NT2/D1 (cell line): ENCODE results near the gene ADAM23.

ENCODE experiments used
- DNase-seq: peaks from one replicate; pipeline ENCODE4 v3.0.0-alpha.2; 2011; ENCODE audit warnings: low read depth, low spot score
- H3K27me3 ChIP-seq: 2 replicates; pipeline ENCODE4 v1.6.0; 2011; ENCODE audit warnings: mild to moderate bottlenecking; ENCODE audit not compliant: insufficient read length, insufficient read depth
- H3K36me3 ChIP-seq: 2 replicates; pipeline ENCODE4 v1.6.1; 2011; ENCODE audit warnings: mild to moderate bottlenecking, low read length, mixed read lengths; ENCODE audit not compliant: insufficient read depth, insufficient read length
- H3K4me1 ChIP-seq: 2 replicates; pipeline ENCODE4 v1.5.1; 2011; ENCODE audit not compliant: insufficient read depth, insufficient read length
- H3K4me3 ChIP-seq: 2 replicates; pipeline ENCODE4 v1.5.1; 2011; ENCODE audit warnings: low read depth; ENCODE audit not compliant: insufficient read length
- H3K9ac ChIP-seq: 2 replicates; pipeline ENCODE4 v1.6.0; 2011; ENCODE audit warnings: low read depth; ENCODE audit not compliant: insufficient read length
- H3K9me3 ChIP-seq: 2 replicates; pipeline ENCODE4 v1.5.1; 2011; ENCODE audit warnings: mild to moderate bottlenecking, low read length; ENCODE audit not compliant: insufficient read depth
- SUZ12 ChIP-seq: IDR thresholded peaks from 2 replicates; pipeline ENCODE4 v1.6.1; 2011; ENCODE audit not compliant: insufficient read length, insufficient read depth; ENCODE audit errors: extremely low read depth
- YY1 ChIP-seq: IDR thresholded peaks from 2 replicates; pipeline ENCODE4 v1.6.1; 2011; ENCODE audit not compliant: insufficient read length, insufficient read depth
- ZNF274 ChIP-seq: IDR thresholded peaks from 2 replicates; pipeline ENCODE4 v1.6.1; 2011; ENCODE audit warnings: mild to moderate bottlenecking, low read depth, low read length

Gene ADAM23

DNA sequence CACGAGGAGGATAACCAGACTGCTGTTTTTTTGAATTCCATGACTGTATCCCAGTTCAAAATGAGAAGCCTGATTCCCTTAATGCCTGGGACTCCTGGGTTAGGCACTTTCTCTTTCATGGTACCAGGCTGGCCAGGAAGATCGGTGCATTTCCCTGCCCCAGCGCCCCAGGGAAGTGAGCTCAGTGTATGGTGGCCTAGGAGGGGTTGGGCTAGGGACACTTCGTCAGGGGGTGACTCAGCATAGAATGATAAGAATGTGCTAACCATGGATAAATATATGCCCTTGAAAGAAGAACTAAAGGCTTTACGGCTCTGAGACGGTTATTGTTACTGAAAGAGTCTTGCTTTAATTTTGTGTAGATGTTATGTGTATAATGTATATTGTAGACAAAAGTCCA lies 171.5 kb downstream of the ADAM23 start:
- Histone ChIP-seq H3K9ac (no peak overlapping the region), H3K27me3 (no peaks in the 10 kb centered on the region), H3K36me3 (no peaks in the 10 kb centered on the region), H3K4me3 (no peak overlapping the region), H3K4me1 (peaks cover 4% of the 10 kb centered on the region), H3K9me3 (no peaks in the 10 kb centered on the region)
- DNase-seq, result no peak
- no peak for TF ChIP-seq SUZ12
- no peak for TF ChIP-seq ZNF274
- no peak for TF ChIP-seq YY1

DNA sequence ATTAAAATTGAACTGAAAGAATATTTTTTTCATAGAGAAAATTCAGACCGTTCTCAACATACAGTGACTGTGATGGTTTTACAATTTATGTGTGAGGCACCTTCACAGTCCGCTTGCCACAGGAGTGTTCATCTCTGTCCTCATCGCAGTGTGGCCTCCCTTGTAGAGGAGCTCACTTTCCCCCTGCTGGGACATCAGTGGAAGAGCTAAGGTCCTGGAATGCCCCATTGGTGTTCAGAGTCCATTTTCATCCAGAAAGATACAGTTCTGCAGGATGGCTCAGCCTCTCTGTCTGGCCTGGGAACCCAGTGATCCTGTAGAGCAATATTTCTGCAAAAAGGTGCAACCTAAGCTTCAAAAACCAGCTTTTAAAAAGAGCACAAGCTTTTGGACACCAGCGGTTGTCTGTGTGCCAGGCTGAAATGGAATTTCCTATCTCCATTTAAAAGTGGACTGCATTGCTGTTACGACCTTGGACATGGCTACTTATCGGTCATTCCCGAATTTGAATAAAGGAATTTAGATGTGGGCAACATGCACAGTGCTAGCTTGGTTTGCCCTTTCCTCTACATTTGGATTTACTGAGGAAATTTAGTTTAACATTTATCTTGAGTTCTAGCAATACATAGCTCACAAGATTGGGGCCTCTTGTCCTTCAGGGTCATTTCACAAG lies 172.2 kb downstream of the ADAM23 start:
- Histone ChIP-seq H3K36me3 (no peaks in the 10 kb centered on the region), H3K27me3 (no peaks in the 10 kb centered on the region), H3K4me1 (peaks cover 4% of the 10 kb centered on the region), H3K4me3 (no peak overlapping the region), H3K9me3 (no peaks in the 10 kb centered on the region), H3K9ac (no peak overlapping the region)
- TF ChIP-seq YY1 (no peak), SUZ12 (no peak), ZNF274 (no peak)
- DNase-seq, result no peak

DNA sequence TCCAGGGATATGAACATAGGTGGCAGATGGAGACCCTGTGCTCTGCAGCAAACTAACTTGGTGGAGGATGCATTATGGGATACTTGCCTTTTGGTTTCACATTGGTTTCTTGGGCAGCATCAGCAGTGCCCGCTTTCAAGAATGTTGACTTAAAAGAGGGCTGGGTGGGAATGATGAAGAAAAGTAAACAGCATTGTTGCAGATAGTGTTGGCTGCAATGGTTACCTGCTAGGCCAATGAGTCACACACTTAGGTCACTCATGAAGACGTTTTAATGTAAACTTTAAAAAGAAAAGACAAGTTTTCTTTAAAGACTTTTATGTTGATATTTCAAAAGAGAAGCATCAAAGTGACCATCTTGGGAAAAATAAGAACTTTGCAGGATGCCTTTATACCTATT lies 172.8 kb downstream of the ADAM23 start:
- H3K4me3 ChIP-seq, result no peak overlapping the region
- H3K9ac ChIP-seq, result no peak overlapping the region
- no peaks in the 10 kb centered on the region for H3K36me3 ChIP-seq
- H3K27me3 ChIP-seq, result no peaks in the 10 kb centered on the region
- no peaks in the 10 kb centered on the region for H3K9me3 ChIP-seq
- H3K4me1 ChIP-seq, result peaks cover 4% of the 10 kb centered on the region
- no peak for DNase-seq
- no peak for TF ChIP-seq YY1
- TF ChIP-seq ZNF274, result no peak
- TF ChIP-seq SUZ12, result no peak

DNA sequence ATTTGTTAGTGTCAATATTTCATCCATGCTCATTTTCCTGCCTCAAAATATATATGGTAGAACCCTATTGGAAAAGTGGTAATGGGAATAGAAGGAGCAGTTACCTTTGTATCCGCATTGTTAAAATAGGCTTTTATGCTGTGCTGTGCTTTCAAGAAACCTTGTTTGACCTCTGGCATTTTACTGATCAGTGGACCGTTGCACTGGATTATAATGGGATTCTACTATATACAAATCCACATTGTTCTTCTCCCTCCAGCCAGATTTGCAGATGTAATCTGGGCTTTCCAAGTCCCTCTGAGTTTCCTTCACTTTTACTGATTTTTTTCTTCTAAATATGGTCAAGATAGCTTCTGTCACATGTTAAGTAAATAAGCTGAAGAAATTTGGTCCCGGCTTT lies 175.7 kb downstream of the ADAM23 start:
- DNase-seq, result no peak
- H3K9ac ChIP-seq, result no peak overlapping the region
- no peak overlapping the region for H3K4me3 ChIP-seq
- H3K36me3 ChIP-seq, result no peaks in the 10 kb centered on the region
- no peaks in the 10 kb centered on the region for H3K27me3 ChIP-seq
- H3K9me3 ChIP-seq, result no peaks in the 10 kb centered on the region
- H3K4me1 ChIP-seq, result no peaks in the 10 kb centered on the region
- TF ChIP-seq ZNF274 (no peak), SUZ12 (no peak), YY1 (no peak)

DNA sequence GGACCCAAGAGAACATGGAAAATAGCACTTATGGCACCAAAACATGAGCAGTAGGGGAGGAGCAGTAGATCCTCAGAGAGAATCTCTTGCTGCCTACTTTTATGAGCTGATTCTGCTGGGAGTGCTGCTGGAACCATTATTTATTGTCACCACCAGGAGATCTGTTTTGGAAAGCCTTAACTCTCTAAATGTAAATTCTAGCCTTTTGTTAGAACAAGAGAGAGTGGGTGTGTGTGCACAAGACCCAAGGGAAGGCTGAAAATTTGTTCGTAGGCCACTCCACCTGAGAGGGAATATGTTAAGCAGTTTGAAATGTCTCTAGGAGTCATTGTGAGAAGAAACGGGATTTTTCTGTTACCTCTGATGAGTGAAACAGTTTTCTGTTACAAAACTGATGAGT lies 182.8 kb downstream of the ADAM23 start:
- no peak for TF ChIP-seq ZNF274
- TF ChIP-seq YY1, result no peak
- TF ChIP-seq SUZ12, result no peak
- Histone ChIP-seq H3K9me3 (no peaks in the 10 kb centered on the region), H3K4me1 (no peaks in the 10 kb centered on the region), H3K4me3 (no peak overlapping the region), H3K9ac (no peak overlapping the region), H3K27me3 (no peaks in the 10 kb centered on the region), H3K36me3 (no peaks in the 10 kb centered on the region)
- DNase-seq, result no peak

DNA sequence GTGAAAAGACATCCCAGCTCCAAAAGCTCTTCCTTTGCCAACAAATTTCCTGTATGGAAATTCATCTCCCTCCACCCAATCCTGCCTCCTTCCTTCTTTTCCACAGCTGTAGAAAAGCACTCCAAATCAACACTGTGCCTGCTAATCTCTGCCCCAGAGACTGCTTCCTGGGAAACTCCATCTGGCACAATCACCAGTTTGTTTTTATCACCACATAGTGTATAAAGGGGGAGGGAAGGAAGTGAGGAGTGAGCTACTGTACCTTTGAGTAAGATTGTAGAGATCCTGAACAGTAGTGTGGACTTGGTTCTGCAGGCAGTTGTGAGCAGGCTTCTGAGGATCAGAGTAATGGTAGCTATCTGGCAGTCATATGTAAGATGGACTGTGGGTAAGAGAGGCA lies 184.3 kb downstream of the ADAM23 start:
- H3K9me3 ChIP-seq, result no peaks in the 10 kb centered on the region
- TF ChIP-seq YY1, result no peak
- no peak for TF ChIP-seq SUZ12
- no peaks in the 10 kb centered on the region for H3K27me3 ChIP-seq
- no peak overlapping the region for H3K4me3 ChIP-seq
- H3K9ac ChIP-seq, result no peak overlapping the region
- no peak for DNase-seq
- no peaks in the 10 kb centered on the region for H3K36me3 ChIP-seq
- H3K4me1 ChIP-seq, result no peaks in the 10 kb centered on the region

DNA sequence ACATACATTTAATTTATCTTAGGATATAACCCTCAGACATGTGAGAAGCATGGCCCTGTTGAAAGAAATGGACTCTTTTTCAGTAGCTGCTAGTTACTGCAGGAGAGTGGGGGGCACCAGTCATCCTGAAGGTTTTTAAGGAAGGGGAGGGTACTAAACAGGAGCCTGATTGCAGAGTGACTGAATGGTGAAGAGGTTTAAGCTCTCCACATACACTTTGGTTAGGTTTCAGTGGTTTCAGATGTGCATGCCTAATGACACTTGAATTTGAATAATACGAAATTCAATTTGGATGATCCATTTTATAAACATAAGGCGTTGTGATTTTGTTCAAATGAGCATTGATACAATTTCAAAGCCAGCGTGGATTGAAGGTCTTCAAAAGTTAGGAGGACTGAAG lies 188.0 kb downstream of the ADAM23 start:
- Histone ChIP-seq H3K4me1 (no peaks in the 10 kb centered on the region), H3K9ac (no peak overlapping the region), H3K4me3 (no peak overlapping the region), H3K9me3 (no peaks in the 10 kb centered on the region), H3K27me3 (no peaks in the 10 kb centered on the region), H3K36me3 (no peaks in the 10 kb centered on the region)
- TF ChIP-seq YY1 (no peak), ZNF274 (no peak), SUZ12 (no peak)
- no peak for DNase-seq

DNA sequence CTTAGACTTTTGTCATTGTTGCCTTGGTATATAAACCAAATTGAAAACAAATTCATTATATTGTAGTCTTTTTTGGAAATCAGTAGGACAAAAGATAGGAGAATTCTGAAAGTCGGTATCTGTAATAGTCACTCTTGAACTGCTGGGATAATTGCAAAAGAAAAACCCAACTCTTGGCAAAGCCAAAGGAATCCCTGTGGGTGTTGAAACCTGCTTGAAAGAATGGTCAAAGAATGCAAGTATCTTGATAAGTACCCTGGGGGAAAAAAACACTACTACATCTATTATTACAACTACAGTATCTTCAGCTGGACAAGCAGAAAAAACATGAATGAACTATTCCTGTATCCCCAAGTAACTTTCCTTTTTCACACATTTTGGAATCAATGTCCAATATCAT lies 191.7 kb downstream of the ADAM23 start:
- no peaks in the 10 kb centered on the region for H3K4me1 ChIP-seq
- TF ChIP-seq YY1 (no peak), SUZ12 (no peak), ZNF274 (no peak)
- H3K27me3 ChIP-seq, result peaks cover 15% of the 10 kb centered on the region
- H3K36me3 ChIP-seq, result no peaks in the 10 kb centered on the region
- no peak overlapping the region for H3K9ac ChIP-seq
- H3K4me3 ChIP-seq, result no peak overlapping the region
- no peaks in the 10 kb centered on the region for H3K9me3 ChIP-seq
- DNase-seq, result no peak
